B cell (primary cell): ENCODE measurements around the gene SPACA6. TPM values are rescaled to one million over a fixed set of nuclear protein-coding genes. Genes with fewer than 3 reads are reported as not detected.
A peak's percentile ranks its signal among the peaks of the same experiment; 100 is the strongest.

Experiments
- ATAC-seq: fragments of 200-7000 bp; cut with Tn5 transposase; one replicate; pipeline ENCODE4 v1.10.0; 2021; ENCODE audit warnings: low read depth, mild to moderate bottlenecking, moderate number of reproducible peaks, moderate library complexity
- CTCF ChIA-PET: fragments of 350-600 bp; sonication (Branson Sonifier 250); formaldehyde crosslinking; loops from one replicate; lab custom pipeline; 2021; ENCODE audit warnings: antibody characterized with exemption, inconsistent platforms; lab: Charles Lee
- POLR2A ChIA-PET: fragments of 350-600 bp; sonication (Branson Sonifier 250); formaldehyde crosslinking; loops from one replicate; lab custom pipeline; 2021; ENCODE audit warnings: antibody characterized with exemption; lab: Charles Lee
- DNase-seq: peaks from one replicate; pipeline ENCODE4 v3.0.0; 2013
- H2AFZ ChIP-seq: 2 replicates; pipeline ENCODE4 v1.6.1; 2012; ENCODE audit warnings: mild to moderate bottlenecking, low read depth, low read length; ENCODE audit not compliant: insufficient read depth, poor library complexity, severe bottlenecking
- H3K27ac ChIP-seq, 2 donors: 1 replicate in 1 of 2; 2 replicates in 1 of 2; pipeline ENCODE4 v1.5.1; 2012 to 2013; ENCODE audit warnings: low read length in 2 of 2, mild to moderate bottlenecking in 2 of 2, moderate library complexity in 1 of 2
- H3K27me3 ChIP-seq, 4 experiments: fragments of 200-600 bp in 1 of 4; sonication (generic) in 1 of 4; replicated peaks in 1 of 4; 1 replicate in 2 of 4; 2 replicates in 2 of 4; pipeline versions ENCODE4 v1.6.1 to v1.7.0; 2013 to 2016; ENCODE audit warnings: low read length in 3 of 4, mild to moderate bottlenecking in 2 of 4, mixed read lengths in 1 of 4, moderate library complexity in 1 of 4; ENCODE audit not compliant: insufficient read depth in 4 of 4, control insufficient read depth in 3 of 4; ENCODE audit errors: control extremely low read depth in 1 of 4
- H3K36me3 ChIP-seq, 2 experiments: replicated peaks in 1 of 2; 1 replicate in 1 of 2; 2 replicates in 1 of 2; pipeline versions ENCODE4 v1.6.1 to v1.7.1; 2013; ENCODE audit warnings: low read length in 1 of 2; ENCODE audit not compliant: insufficient read depth in 2 of 2, control insufficient read depth in 1 of 2; ENCODE audit errors: control extremely low read depth in 1 of 2, extremely low read depth in 1 of 2
- H3K4me1 ChIP-seq, 2 donors: fragments of 200-600 bp in 1 of 2; sonication (generic) in 1 of 2; 1 replicate in 1 of 2; 2 replicates in 1 of 2; pipeline versions ENCODE4 v1.5.1 to v1.6.1; 2013 to 2017; ENCODE audit warnings: low read length in 2 of 2; ENCODE audit not compliant: control insufficient read depth in 2 of 2, insufficient read depth in 2 of 2
- H3K4me2 ChIP-seq: replicated peaks from 2 replicates; pipeline ENCODE3; 2012; ENCODE audit warnings: mild to moderate bottlenecking, low read depth, low read length; ENCODE audit not compliant: poor library complexity, severe bottlenecking
- H3K4me3 ChIP-seq, 5 experiments: fragments of 200-600 bp in 1 of 5; sonication (generic) in 1 of 5; 1 replicate in 3 of 5; 2 replicates in 2 of 5; pipeline versions ENCODE4 v1.5.1 to v1.7.0; 2011 to 2016; ENCODE audit warnings: low read length in 4 of 5, mild to moderate bottlenecking in 4 of 5, low read depth in 2 of 5, control low read depth in 1 of 5, moderate library complexity in 1 of 5; ENCODE audit not compliant: insufficient read depth in 1 of 5; ENCODE audit errors: control extremely low read depth in 1 of 5, extremely low read depth in 1 of 5
- H3K79me2 ChIP-seq: fragments of 200-600 bp; sonication (generic); one replicate; pipeline ENCODE4 v1.6.0; 2016; ENCODE audit warnings: low read length; ENCODE audit not compliant: control insufficient read depth, insufficient read depth
- H3K9ac ChIP-seq: fragments of 200-600 bp; sonication (generic); 2 replicates; pipeline ENCODE4 v1.6.1; 2017; ENCODE audit warnings: mild to moderate bottlenecking, low read length, moderate library complexity
- H3K9me3 ChIP-seq, 3 donors: one replicate each; pipeline versions ENCODE4 v1.6.1 to v1.7.1; 2013; ENCODE audit warnings: low read length in 2 of 3; ENCODE audit not compliant: control insufficient read depth in 2 of 3, insufficient read depth in 1 of 3; ENCODE audit errors: control extremely low read depth in 1 of 3
- H4K20me1 ChIP-seq: 2 replicates; pipeline ENCODE4 v1.6.0; 2012; ENCODE audit warnings: mild to moderate bottlenecking, low read length; ENCODE audit not compliant: insufficient read depth, control insufficient read depth, poor library complexity, severe bottlenecking
- H3K27ac Mint-ChIP-seq: one replicate; pipeline ENCODE4 v1.8.0; 2021; ENCODE audit warnings: mixed read lengths
- H3K27me3 Mint-ChIP-seq: one replicate; pipeline ENCODE4 v1.8.0; 2021; ENCODE audit warnings: mixed read lengths
- H3K4me1 Mint-ChIP-seq: one replicate; pipeline ENCODE4 v1.8.0; 2021; ENCODE audit warnings: mixed read lengths
- H3K4me3 Mint-ChIP-seq: one replicate; pipeline ENCODE4 v1.8.0; 2021; ENCODE audit warnings: mixed read lengths
- H3K9me3 Mint-ChIP-seq: one replicate; pipeline ENCODE4 v1.8.0; 2022; ENCODE audit warnings: mixed read lengths; ENCODE audit not compliant: insufficient read depth
- CTCF ChIP-seq: fragments of 200-600 bp; IDR thresholded peaks from one replicate; pipeline ENCODE4 v1.8.0; 2022; ENCODE audit warnings: antibody characterized with exemption, mild to moderate bottlenecking
- EZH2 ChIP-seq: IDR thresholded peaks from 2 replicates; pipeline ENCODE4 v1.6.1; 2012; ENCODE audit warnings: borderline replicate concordance, low read depth, mild to moderate bottlenecking, moderate library complexity, low read length; ENCODE audit not compliant: insufficient read depth, poor library complexity, severe bottlenecking
- WGBS: methylation state at CpG from one replicate; pipeline ENCODE4 v1.1.5; 2013; ENCODE audit warnings: missing lambda C conversion rate; ENCODE audit not compliant: insufficient coverage; 5-methylcytosine and 5-hydroxymethylcytosine counted together
- intact Hi-C: fragments of 100-400 bp; cut with micrococcal nuclease; formaldehyde crosslinking; loops from one replicate; pipeline ENCODE4 v1.10.0; 2022
- polyA plus RNA-seq: library from polyadenylated mRNA; depleted of rRNA; stranded (reverse); fragments of >200 nt; gene quantifications from 2 replicates; pipeline ENCODE4 v1.2.3, GENCODE V29; 2012
- total RNA-seq, 2 donors: library from RNA; stranded (reverse); fragments of 120-200 nt in 1 of 2; gene quantifications; 1 replicate in 1 of 2; 2 replicates in 1 of 2; pipeline versions ENCODE4 v1.2.3 to v1.2.4, GENCODE V29; 2013 to 2022

The SPACA6 gene
- total and polyA plus RNA-seq, 2 donors (not counting 1 experiment from before 2014, with no cell fraction given): 3.3 to 4.0 TPM

GRCh38 chr19:51647318-51647717 lies 45.8 kb upstream of the SPACA6 start:
- TF ChIP-seq EZH2 (no peak), CTCF (no peak)
- Histone ChIP-seq H3K27me3 (no peaks in the 10 kb centered on the region), H3K4me2 (peak overlapping the region; percentile 63), H3K27ac (peak overlapping the region; percentile 66), H3K79me2 (peaks cover 4% of the 10 kb centered on the region), H3K9me3 (no peaks in the 10 kb centered on the region), H2AFZ (no peak overlapping the region), H3K36me3 (peaks cover 0 to 20% of the 10 kb centered on the region in 2 experiments), H3K9ac (peak overlapping the region; percentile 41), H4K20me1 (no peaks in the 10 kb centered on the region), H3K4me1 (peaks cover 37 to 71% of the 10 kb centered on the region in 2 donors), H3K4me3 (peak overlapping the region in 2 of 5 experiments; percentile 36 to 50)
- H3K27me3 Mint-ChIP-seq: no peaks in the 10 kb centered on the region
- intact Hi-C loops: no loop called here
- ChIA-PET CTCF (interaction anchor here (1.4 kb wide), 1 partner anchor 10 kb away, joined by 12 read pairs; no protein-coding TSS in a partner anchor), POLR2A (no interaction called here)
- H3K4me1 Mint-ChIP-seq: peaks cover 64% of the 10 kb centered on the region
- H3K27ac Mint-ChIP-seq: peak overlapping the region; percentile 63
- 100% methylated on average over 3 of the region's 6 CpGs for WGBS
- peak overlapping the region; percentile 85 for H3K4me3 Mint-ChIP-seq
- ATAC-seq: no peak
- no peaks in the 10 kb centered on the region for H3K9me3 Mint-ChIP-seq
- no peak for DNase-seq

- ChIA-PET POLR2A (no interaction called here), CTCF (interaction anchor here (0.6 to 13.4 kb wide), 9 partner anchors 8 to 210 kb away, joined by 3 to 681 read pairs (median 5); partner anchors contain the start of gene CEACAM18)
- Histone ChIP-seq H3K4me2 (peak overlapping the region; percentile 60), H2AFZ (no peak overlapping the region), H3K4me3 (peak overlapping the region in 1 of 5 experiments; percentile 12), H3K27ac (peak overlapping the region; percentile 70 to 87), H3K9me3 (no peaks in the 10 kb centered on the region), H3K79me2 (peaks cover 4% of the 10 kb centered on the region), H3K27me3 (no peaks in the 10 kb centered on the region), H3K4me1 (peaks cover 43 to 50% of the 10 kb centered on the region in 2 donors), H4K20me1 (no peaks in the 10 kb centered on the region), H3K9ac (peak overlapping the region; percentile 8), H3K36me3 (no peaks in the 10 kb centered on the region)
- TF ChIP-seq EZH2 (no peak), CTCF (no peak)
- 33% methylated on average over 2 of the region's 7 CpGs for WGBS
- no peaks in the 10 kb centered on the region for H3K9me3 Mint-ChIP-seq
- peak; percentile 94 for ATAC-seq
- H3K4me3 Mint-ChIP-seq: peak overlapping the region; percentile 73
- peak; percentile 85 for DNase-seq
- H3K27me3 Mint-ChIP-seq: no peaks in the 10 kb centered on the region
- intact Hi-C loops: loop anchor here (2.0 to 5.0 kb wide), 2 partner anchors 45 to 119 kb away; partner anchors contain the start of gene SIGLEC6
- peaks cover 68% of the 10 kb centered on the region for H3K4me1 Mint-ChIP-seq
- peak overlapping the region; percentile 87 for H3K27ac Mint-ChIP-seq
These were observed 41.8 kb upstream of the SPACA6 start for GRCh38 chr19:51651216-51651846.
